Astrocyte of the spinal cord (primary cell): Measurements from ENCODE around the gene IL26.
A peak's percentile ranks its signal among the peaks of the same experiment; 100 is the strongest.

ENCODE experiments used
- DNase-seq: peaks from one replicate; pipeline ENCODE4 v3.0.0; 2011; ENCODE audit warnings: low read depth, low spot score
- H3K4me3 ChIP-seq: 2 replicates; pipeline ENCODE4 v1.5.1; 2011; ENCODE audit warnings: low read depth, mild to moderate bottlenecking, low read length, moderate library complexity
- CTCF ChIP-seq: IDR thresholded peaks from 2 replicates; pipeline ENCODE4 v1.5.1; 2012; ENCODE audit warnings: low read depth, mild to moderate bottlenecking, low read length, inconsistent platforms
- in situ Hi-C: cut with HindIII; loops from 2 replicates; pipeline ENCODE4 v1.10.0; 2017; ENCODE audit warnings: low sequenced_read_pairs

Gene IL26

GRCh38 chr12:68158432-68158831 is 67.2 kb downstream of the IL26 start:
- peak; percentile 36 for TF ChIP-seq CTCF
- no peak overlapping the region for H3K4me3 ChIP-seq
- in situ Hi-C loops = no loop called here
- no peak for DNase-seq

GRCh38 chr12:68157380-68157779 is 68.2 kb downstream of the IL26 start:
- in situ Hi-C loops = no loop called here
- DNase-seq = no peak
- no peak for TF ChIP-seq CTCF
- no peak overlapping the region for H3K4me3 ChIP-seq

GRCh38 chr12:68156636-68157035 is 69.0 kb downstream of the IL26 start:
- no peak overlapping the region for H3K4me3 ChIP-seq
- in situ Hi-C loops = no loop called here
- TF ChIP-seq CTCF = no peak
- no peak for DNase-seq

- no peak overlapping the region for H3K4me3 ChIP-seq
- DNase-seq = no peak
- TF ChIP-seq CTCF = no peak
- in situ Hi-C loops = no loop called here
Observed at GRCh38 chr12:68154779-68155178, 70.8 kb downstream of the IL26 start.
